IMR-90 (cell line): ENCODE results near the gene AMBRA1. TPM values are rescaled to one million over a fixed set of nuclear protein-coding genes. Genes with fewer than 3 reads are reported as not detected.

ENCODE experiments used
- ATAC-seq: fragments of 200-7000 bp; cut with Tn5 transposase; 2 replicates; pipeline ENCODE4 v1.9.1; 2020; ENCODE audit warnings: low read depth, mild to moderate bottlenecking, moderate library complexity
- BruUV-seq: library from RNA; stranded (reverse); fragments of 400-500 nt; replicated peaks from 2 replicates; lab custom pipeline; 2021; lab: Mats Ljungman, UMichigan
- CTCF ChIA-PET: fragments of 300-600 bp; formaldehyde crosslinking; extraction: SDS; loops from one replicate; lab custom pipeline; 2021; ENCODE audit warnings: antibody characterized with exemption; lab: Yijun Ruan, JAX
- POLR2A ChIA-PET: fragments of 300-600 bp; sonication (Branson Sonifier 250); formaldehyde crosslinking; loops from one replicate; lab custom pipeline; 2022; ENCODE audit warnings: antibody characterized with exemption; ENCODE audit not compliant: unreplicated experiment; lab: Charles Lee
- DNase-seq: peaks from one replicate; pipeline ENCODE4 v3.0.0; 2013
- H2AFZ ChIP-seq: replicated peaks from 2 replicates; pipeline ENCODE3; 2013; ENCODE audit warnings: low read length, mild to moderate bottlenecking; ENCODE audit not compliant: poor library complexity
- H2AK5ac ChIP-seq: 2 replicates; pipeline ENCODE4 v1.6.1; 2013; ENCODE audit warnings: low read depth, low read length, inconsistent platforms
- H2AK9ac ChIP-seq: replicated peaks from 2 replicates; pipeline ENCODE3; 2013; ENCODE audit warnings: mild to moderate bottlenecking, low read depth, low read length, moderate library complexity; ENCODE audit not compliant: poor library complexity
- H2BK120ac ChIP-seq: 2 replicates; pipeline ENCODE4 v1.6.1; 2013; ENCODE audit warnings: low read depth, low read length, inconsistent platforms
- H2BK15ac ChIP-seq: 3 replicates; pipeline ENCODE4 v1.6.1; 2013; ENCODE audit warnings: low read depth, low read length, inconsistent platforms
- H2BK20ac ChIP-seq: 2 replicates; pipeline ENCODE4 v1.6.1; 2013; ENCODE audit warnings: low read depth, mild to moderate bottlenecking, inconsistent platforms, low read length, moderate library complexity
- H2BK5ac ChIP-seq: 2 replicates; pipeline ENCODE4 v1.6.1; 2013; ENCODE audit warnings: mild to moderate bottlenecking, low read depth, low read length, inconsistent platforms; ENCODE audit not compliant: poor library complexity, severe bottlenecking
- H3K14ac ChIP-seq: replicated peaks from 2 replicates; pipeline ENCODE4 v1.6.1; 2013; ENCODE audit warnings: low read depth, low read length, inconsistent platforms
- H3K18ac ChIP-seq: 2 replicates; pipeline ENCODE4 v1.6.1; 2013; ENCODE audit warnings: low read depth, low read length, control low read depth
- H3K23ac ChIP-seq: 2 replicates; pipeline ENCODE4 v1.6.1; 2013; ENCODE audit warnings: low read depth, low read length, inconsistent platforms
- H3K27ac ChIP-seq: 2 replicates; pipeline ENCODE4 v1.5.1; 2013; ENCODE audit warnings: mild to moderate bottlenecking, control low read depth, low read length; ENCODE audit not compliant: insufficient read depth
- H3K27me3 ChIP-seq: 2 replicates; pipeline ENCODE4 v1.6.1; 2013; ENCODE audit warnings: low read length; ENCODE audit not compliant: control insufficient read depth, insufficient read depth
- H3K36me3 ChIP-seq: 2 replicates; pipeline ENCODE4 v1.6.1; 2013; ENCODE audit warnings: low read length, mixed read lengths; ENCODE audit not compliant: control insufficient read depth, insufficient read depth
- H3K4ac ChIP-seq: 2 replicates; pipeline ENCODE4 v1.6.1; 2013; ENCODE audit warnings: low read depth, low read length, inconsistent platforms
- H3K4me1 ChIP-seq: 2 replicates; pipeline ENCODE4 v1.6.1; 2013; ENCODE audit warnings: low read length, mixed read lengths; ENCODE audit not compliant: control insufficient read depth, insufficient read depth
- H3K4me2 ChIP-seq: 2 replicates; pipeline ENCODE4 v1.6.1; 2013; ENCODE audit warnings: low read depth, mild to moderate bottlenecking, control low read depth, low read length, moderate library complexity
- H3K4me3 ChIP-seq: 2 replicates; pipeline ENCODE4 v1.5.1; 2013; ENCODE audit warnings: low read depth, mild to moderate bottlenecking, control low read depth, low read length, moderate library complexity; ENCODE audit not compliant: insufficient read depth
- H3K56ac ChIP-seq: 2 replicates; pipeline ENCODE4 v1.6.1; 2013; ENCODE audit warnings: low read length, inconsistent platforms; ENCODE audit not compliant: insufficient read depth; ENCODE audit errors: extremely low read depth
- H3K79me1 ChIP-seq, 2 experiments: 2 replicates each; pipeline ENCODE4 v1.6.1; 2013; ENCODE audit warnings: low read length in 2 of 2, inconsistent platforms in 1 of 2, low read depth in 1 of 2
- H3K9ac ChIP-seq: 2 replicates; pipeline ENCODE4 v1.6.1; 2013; ENCODE audit warnings: low read depth, low read length, control low read depth
- H3K9me1 ChIP-seq: 2 replicates; pipeline ENCODE4 v1.6.1; 2013; ENCODE audit warnings: low read length, inconsistent platforms; ENCODE audit not compliant: insufficient read depth
- H3K9me3 ChIP-seq: 2 replicates; pipeline ENCODE4 v1.6.1; 2013; ENCODE audit warnings: low read length; ENCODE audit not compliant: control insufficient read depth, insufficient read depth
- H4K20me1 ChIP-seq: 2 replicates; pipeline ENCODE4 v1.6.1; 2013; ENCODE audit warnings: low read length, inconsistent platforms; ENCODE audit not compliant: insufficient read depth
- H4K5ac ChIP-seq: 2 replicates; pipeline ENCODE4 v1.6.1; 2013; ENCODE audit warnings: mild to moderate bottlenecking, low read depth, low read length, control low read depth
- H4K8ac ChIP-seq, 2 experiments: 2 replicates each; pipeline ENCODE4 v1.6.1; 2013; ENCODE audit warnings: low read depth in 2 of 2, low read length in 2 of 2, control low read depth in 1 of 2, inconsistent platforms in 1 of 2
- H4K91ac ChIP-seq: 2 replicates; pipeline ENCODE4 v1.6.1; 2013; ENCODE audit warnings: low read depth, low read length, inconsistent platforms; ENCODE audit not compliant: insufficient read depth
- SMC3 ChIP-seq: fragments of 150-350 bp; IDR thresholded peaks from 2 replicates; pipeline ENCODE4 v1.6.1; 2016; ENCODE audit warnings: low read depth, mild to moderate bottlenecking, antibody characterized with exemption, low read length, moderate library complexity
- USF2 ChIP-seq: fragments of 150-350 bp; IDR thresholded peaks from 2 replicates; pipeline ENCODE4 v1.6.1; 2017; ENCODE audit warnings: mild to moderate bottlenecking, antibody characterized with exemption, low read length, low read depth
- WGBS, 2 experiments: methylation state at CpG; one replicate each; pipeline versions ENCODE4 v1.1.5 to v1.1.7; 2013; ENCODE audit warnings: missing lambda C conversion rate in 2 of 2; ENCODE audit not compliant: insufficient read length in 1 of 2; ENCODE audit errors: extremely low coverage in 2 of 2; 5-methylcytosine and 5-hydroxymethylcytosine counted together
- dilution Hi-C: fragments of 300-500 bp; cut with HindIII; formaldehyde crosslinking; loops from one replicate; pipeline ENCODE4 v1.14.3; 2018; ENCODE audit warnings: low sequenced_read_pairs; ENCODE audit not compliant: unreplicated experiment
- in situ Hi-C: fragments of 300-500 bp; cut with MboI; formaldehyde crosslinking; loops from 3 replicates; pipeline ENCODE4 v1.14.3; 2019; ENCODE audit warnings: low sequenced_read_pairs, inconsistent platforms, mixed read lengths
- intact Hi-C: fragments of 100-400 bp; cut with micrococcal nuclease; formaldehyde crosslinking; loops from 2 replicates; pipeline ENCODE4 v1.10.0; 2022
- polyA plus RNA-seq, 3 experiments: library from polyadenylated mRNA; depleted of rRNA; stranded (reverse); fragments of >200 nt; gene quantifications; 2 replicates each; pipeline ENCODE4 v1.2.3, GENCODE V29; 2012; ENCODE audit warnings: low replicate concordance in 1 of 3
- total RNA-seq: library from RNA; depleted of rRNA; stranded (reverse); fragments of >200 nt; gene quantifications from 2 replicates; pipeline ENCODE4 v1.2.3, GENCODE V29; 2012
- TF ChIP-seq, protein P1 (sequence below): fragments of 150-350 bp; IDR thresholded peaks from 2 replicates; pipeline ENCODE4 v1.6.1; 2016; ENCODE audit warnings: low read depth, mild to moderate bottlenecking, low read length, moderate library complexity, borderline replicate concordance

AMBRA1 gene
- total and polyA plus RNA-seq, 2 of the 4 experiments (the other 2 are of a cell fraction) = 9.4 to 18.3 TPM

GRCh38 chr11:46541593-46542371 lies 52.0 kb downstream of the AMBRA1 start:
- Histone ChIP-seq H3K4me1 (no peaks in the 10 kb centered on the region), H2BK5ac (no peak overlapping the region), H4K8ac (no peak overlapping the region), H3K56ac (no peak overlapping the region), H2AFZ (no peak overlapping the region), H3K4ac (no peak overlapping the region), H3K4me3 (no peak overlapping the region), H3K9me3 (no peaks in the 10 kb centered on the region), H3K9ac (no peak overlapping the region), H2BK120ac (no peak overlapping the region), H3K4me2 (no peak overlapping the region), H3K14ac (no peak overlapping the region), H3K79me1 (peaks cover 14 to 30% of the 10 kb centered on the region in 2 experiments; a peak in 3 of 4 replicates), H3K23ac (no peak overlapping the region), H4K91ac (no peak overlapping the region), H3K18ac (no peak overlapping the region), H3K9me1 (no peaks in the 10 kb centered on the region; the same call in 1 of the 2 replicates), H4K20me1 (peaks cover 14% of the 10 kb centered on the region), H4K5ac (no peak overlapping the region), H3K27me3 (no peaks in the 10 kb centered on the region), H3K36me3 (peaks cover 38% of the 10 kb centered on the region), H2BK15ac (no peak overlapping the region), H2AK5ac (no peak overlapping the region), H2AK9ac (no peak overlapping the region), H2BK20ac (no peak overlapping the region), H3K27ac (no peak overlapping the region)
- no TSS peak for BruUV-seq
- ChIA-PET CTCF (interaction anchor here (0.8 kb wide), 1 partner anchor 13 kb away, joined by 3 read pairs; no protein-coding TSS in a partner anchor), POLR2A (no interaction called here)
- dilution Hi-C loops = no loop called here
- TF ChIP-seq SMC3 = no peak
- no peak for TF ChIP-seq USF2
- TF ChIP-seq, protein P1, sequence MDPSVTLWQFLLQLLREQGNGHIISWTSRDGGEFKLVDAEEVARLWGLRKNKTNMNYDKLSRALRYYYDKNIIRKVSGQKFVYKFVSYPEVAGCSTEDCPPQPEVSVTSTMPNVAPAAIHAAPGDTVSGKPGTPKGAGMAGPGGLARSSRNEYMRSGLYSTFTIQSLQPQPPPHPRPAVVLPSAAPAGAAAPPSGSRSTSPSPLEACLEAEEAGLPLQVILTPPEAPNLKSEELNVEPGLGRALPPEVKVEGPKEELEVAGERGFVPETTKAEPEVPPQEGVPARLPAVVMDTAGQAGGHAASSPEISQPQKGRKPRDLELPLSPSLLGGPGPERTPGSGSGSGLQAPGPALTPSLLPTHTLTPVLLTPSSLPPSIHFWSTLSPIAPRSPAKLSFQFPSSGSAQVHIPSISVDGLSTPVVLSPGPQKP = no peak
- no peak for DNase-seq
- ATAC-seq = no peak
- in situ Hi-C loops = no loop called here
- WGBS, 2 experiments = no CpG with 5 or more reads among the region's 16 CpGs
- intact Hi-C loops = no loop called here
